ENCODE measurements around the gene ETV5. TPM values are rescaled to one million over a fixed set of nuclear protein-coding genes. Genes with fewer than 3 reads are reported as not detected.
A peak's percentile ranks its signal among the peaks of the same experiment; 100 is the strongest.

The ETV5 gene
- total RNA-seq, 2 experiments from 2014 or later, result 0.48 to 0.50 TPM

- H3K4me1 Mint-ChIP-seq, result peaks cover 29% of the 10 kb centered on the region
- no peaks in the 10 kb centered on the region for H3K36me3 Mint-ChIP-seq (ENCODE audit: low read depth)
- no peak overlapping the region for H3K4me3 Mint-ChIP-seq
- ChIA-PET CTCF (no interaction called here), POLR2A (interaction anchor here (0.5 kb wide), 1 partner anchor 155 kb away, joined by 3 read pairs; no protein-coding TSS in a partner anchor)
- H3K9me3 Mint-ChIP-seq, result peaks cover 4% of the 10 kb centered on the region
- no peak overlapping the region for H3K27ac Mint-ChIP-seq
- no peak for DNase-seq
- peaks cover 34% of the 10 kb centered on the region for H3K27me3 Mint-ChIP-seq
Observed at GRCh38 chr3:186068243-186068552, 40.7 kb downstream of the ETV5 start.

- ChIA-PET POLR2A (interaction anchor here (0.5 kb wide), 1 partner anchor 155 kb away, joined by 3 read pairs; no protein-coding TSS in a partner anchor), CTCF (no interaction called here)
- Mint-ChIP-seq H3K27me3 (peaks cover 38% of the 10 kb centered on the region), H3K9me3 (peaks cover 4% of the 10 kb centered on the region), H3K4me1 (peaks cover 29% of the 10 kb centered on the region), H3K36me3 (ENCODE audit: low read depth) (no peaks in the 10 kb centered on the region), H3K4me3 (peak overlapping the region; percentile 70), H3K27ac (peak overlapping the region; percentile 85)
- DNase-seq, result peak; percentile 12
Observed at GRCh38 chr3:186067360-186068242, 41.3 kb downstream of the ETV5 start.

DNA sequence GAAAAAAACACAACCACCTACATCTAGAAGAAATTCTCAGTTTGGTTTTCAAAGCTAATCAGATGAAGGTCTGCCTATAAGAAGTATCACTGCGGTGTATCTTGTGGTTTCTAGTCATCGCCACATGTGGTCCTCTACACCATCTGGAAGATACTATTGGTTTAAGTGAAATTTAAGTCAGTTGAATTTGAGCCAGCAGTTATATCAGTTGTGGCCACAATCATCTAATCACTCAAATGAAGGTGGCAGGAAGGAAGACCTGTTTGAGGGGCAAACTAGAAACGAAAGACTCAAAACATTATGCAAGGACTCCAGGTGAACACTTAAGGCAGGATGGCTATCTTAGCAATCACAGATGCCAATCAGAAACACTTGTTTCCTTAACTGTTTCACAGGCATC is 48.7 kb downstream of the ETV5 start:
- no peaks in the 10 kb centered on the region for H3K36me3 Mint-ChIP-seq (ENCODE audit: low read depth)
- CTCF ChIA-PET, result no interaction called here
- POLR2A ChIA-PET, result no interaction called here
- H3K4me1 Mint-ChIP-seq, result peaks cover 13% of the 10 kb centered on the region
- H3K4me3 Mint-ChIP-seq, result no peak overlapping the region
- H3K9me3 Mint-ChIP-seq, result no peaks in the 10 kb centered on the region
- no peak overlapping the region for H3K27ac Mint-ChIP-seq
- H3K27me3 Mint-ChIP-seq, result peaks cover 70% of the 10 kb centered on the region
- DNase-seq, result peak; percentile 52

DNA sequence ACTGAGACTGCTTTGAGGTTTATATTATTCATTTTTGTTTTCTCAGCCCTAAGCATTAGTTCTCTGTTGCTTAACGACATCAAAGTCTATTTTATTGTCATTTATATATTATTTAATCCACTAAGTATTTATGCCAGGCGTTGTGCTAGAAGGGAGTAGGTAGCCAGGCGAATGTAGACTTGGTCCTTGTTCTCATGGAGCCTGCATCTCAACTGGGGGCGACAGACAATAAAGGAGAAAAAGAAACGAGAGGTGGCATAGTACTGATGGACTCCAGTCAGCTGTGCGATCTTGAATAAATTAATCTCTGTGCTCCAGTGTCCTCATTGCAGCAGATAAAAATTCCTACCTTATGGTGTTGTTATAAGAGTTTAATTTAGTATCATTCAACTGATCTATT is 49.7 kb downstream of the ETV5 start:
- H3K4me1 Mint-ChIP-seq, result peaks cover 13% of the 10 kb centered on the region
- no peak for DNase-seq
- H3K4me3 Mint-ChIP-seq, result no peak overlapping the region
- ChIA-PET POLR2A (interaction anchor here (0.7 kb wide), 1 partner anchor 388 kb away, joined by 4 read pairs; no protein-coding TSS in a partner anchor), CTCF (interaction anchor here (0.6 kb wide), 1 partner anchor 18 kb away, joined by 4 read pairs; no protein-coding TSS in a partner anchor)
- no peak overlapping the region for H3K27ac Mint-ChIP-seq
- H3K36me3 Mint-ChIP-seq (ENCODE audit: low read depth), result no peaks in the 10 kb centered on the region
- H3K9me3 Mint-ChIP-seq, result no peaks in the 10 kb centered on the region
- peaks cover 62% of the 10 kb centered on the region for H3K27me3 Mint-ChIP-seq

DNA sequence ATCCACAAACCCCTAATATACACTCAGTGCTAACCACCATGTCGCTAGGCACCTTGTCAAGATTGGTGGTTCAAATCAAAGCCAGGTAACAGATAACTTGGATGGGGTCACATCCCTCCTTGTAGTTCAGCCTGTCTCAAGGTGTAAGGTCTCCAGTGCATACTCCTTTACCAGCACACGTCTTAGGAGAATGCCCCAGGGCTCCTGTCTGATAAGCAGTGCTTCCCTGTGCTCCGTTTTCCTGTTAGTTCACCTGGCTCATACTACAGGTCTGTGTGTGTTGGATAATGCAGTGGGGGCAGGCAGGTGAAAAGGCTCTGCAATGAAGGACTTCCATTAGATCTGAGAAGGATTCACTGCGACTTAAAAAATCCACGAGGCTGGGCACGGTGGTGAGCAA is 50.7 kb downstream of the ETV5 start:
- H3K9me3 Mint-ChIP-seq, result no peaks in the 10 kb centered on the region
- no peak for DNase-seq
- H3K36me3 Mint-ChIP-seq (ENCODE audit: low read depth), result no peaks in the 10 kb centered on the region
- POLR2A ChIA-PET, result no interaction called here
- no peak overlapping the region for H3K27ac Mint-ChIP-seq
- no peak overlapping the region for H3K4me3 Mint-ChIP-seq
- CTCF ChIA-PET, result no interaction called here
- peaks cover 60% of the 10 kb centered on the region for H3K27me3 Mint-ChIP-seq
- H3K4me1 Mint-ChIP-seq, result peaks cover 13% of the 10 kb centered on the region

- no peak for DNase-seq
- H3K36me3 Mint-ChIP-seq (ENCODE audit: low read depth), result no peaks in the 10 kb centered on the region
- no peak overlapping the region for H3K27ac Mint-ChIP-seq
- no peak overlapping the region for H3K4me3 Mint-ChIP-seq
- POLR2A ChIA-PET, result interaction anchor here (0.6 kb wide), 1 partner anchor 101 kb away, joined by 5 read pairs; no protein-coding TSS in a partner anchor
- peaks cover 13% of the 10 kb centered on the region for H3K4me1 Mint-ChIP-seq
- CTCF ChIA-PET, result no interaction called here
- no peaks in the 10 kb centered on the region for H3K9me3 Mint-ChIP-seq
- H3K27me3 Mint-ChIP-seq, result peaks cover 56% of the 10 kb centered on the region
Observed at GRCh38 chr3:186057594-186057993, 51.3 kb downstream of the ETV5 start.

GRCh38 chr3:186054792-186055352 is 54.0 kb downstream of the ETV5 start:
- no peak for DNase-seq
- H3K36me3 Mint-ChIP-seq (ENCODE audit: low read depth), result no peaks in the 10 kb centered on the region
- H3K27ac Mint-ChIP-seq, result no peak overlapping the region
- peaks cover 2% of the 10 kb centered on the region for H3K4me1 Mint-ChIP-seq
- peaks cover 58% of the 10 kb centered on the region for H3K27me3 Mint-ChIP-seq
- no peak overlapping the region for H3K4me3 Mint-ChIP-seq
- ChIA-PET CTCF (interaction anchor here (1.0 to 1.2 kb wide), 2 partner anchors 9 kb away, joined by 4 read pairs; no protein-coding TSS in a partner anchor), POLR2A (no interaction called here)
- no peaks in the 10 kb centered on the region for H3K9me3 Mint-ChIP-seq

GRCh38 chr3:186053954-186054791 is 54.7 kb downstream of the ETV5 start:
- Mint-ChIP-seq H3K36me3 (ENCODE audit: low read depth) (no peaks in the 10 kb centered on the region), H3K4me1 (no peaks in the 10 kb centered on the region), H3K27ac (no peak overlapping the region), H3K9me3 (no peaks in the 10 kb centered on the region), H3K4me3 (no peak overlapping the region), H3K27me3 (peaks cover 59% of the 10 kb centered on the region)
- ChIA-PET CTCF (interaction anchor here (1.0 kb wide), 1 partner anchor 8 kb away, joined by 4 read pairs; no protein-coding TSS in a partner anchor), POLR2A (no interaction called here)
- DNase-seq, result no peak

- no peaks in the 10 kb centered on the region for H3K36me3 Mint-ChIP-seq (ENCODE audit: low read depth)
- no peak overlapping the region for H3K4me3 Mint-ChIP-seq
- POLR2A ChIA-PET, result no interaction called here
- peaks cover 53% of the 10 kb centered on the region for H3K27me3 Mint-ChIP-seq
- no peaks in the 10 kb centered on the region for H3K9me3 Mint-ChIP-seq
- no peak overlapping the region for H3K27ac Mint-ChIP-seq
- DNase-seq, result no peak
- CTCF ChIA-PET, result no interaction called here
- H3K4me1 Mint-ChIP-seq, result no peaks in the 10 kb centered on the region
Observed at GRCh38 chr3:186052096-186052840, 56.6 kb downstream of the ETV5 start.

GRCh38 chr3:186049001-186049400 is 59.9 kb downstream of the ETV5 start:
- no peak for DNase-seq
- CTCF ChIA-PET, result interaction anchor here (1.1 kb wide), 1 partner anchor 194 kb away, joined by 3 read pairs; no protein-coding TSS in a partner anchor
- Mint-ChIP-seq H3K9me3 (no peaks in the 10 kb centered on the region), H3K27me3 (peaks cover 53% of the 10 kb centered on the region), H3K4me3 (no peak overlapping the region), H3K36me3 (ENCODE audit: low read depth) (no peaks in the 10 kb centered on the region), H3K27ac (no peak overlapping the region), H3K4me1 (no peaks in the 10 kb centered on the region)
- POLR2A ChIA-PET, result no interaction called here

- Mint-ChIP-seq H3K4me1 (no peaks in the 10 kb centered on the region), H3K36me3 (ENCODE audit: low read depth) (no peaks in the 10 kb centered on the region), H3K4me3 (no peak overlapping the region), H3K27me3 (peaks cover 54% of the 10 kb centered on the region), H3K27ac (no peak overlapping the region), H3K9me3 (no peaks in the 10 kb centered on the region)
- ChIA-PET CTCF (interaction anchor here (1.1 to 1.5 kb wide), 2 partner anchors 18 to 195 kb away, joined by 3 to 4 read pairs; no protein-coding TSS in a partner anchor), POLR2A (no interaction called here)
- no peak for DNase-seq
Observed at GRCh38 chr3:186048119-186048518, 60.8 kb downstream of the ETV5 start.

GRCh38 chr3:186046838-186047237 is 62.1 kb downstream of the ETV5 start:
- Mint-ChIP-seq H3K4me1 (no peaks in the 10 kb centered on the region), H3K4me3 (no peak overlapping the region), H3K36me3 (ENCODE audit: low read depth) (no peaks in the 10 kb centered on the region), H3K9me3 (no peaks in the 10 kb centered on the region), H3K27ac (no peak overlapping the region), H3K27me3 (peaks cover 57% of the 10 kb centered on the region)
- no peak for DNase-seq
- ChIA-PET POLR2A (no interaction called here), CTCF (interaction anchor here (0.6 to 1.5 kb wide), 2 partner anchors 20 to 388 kb away, joined by 3 to 4 read pairs; no protein-coding TSS in a partner anchor)
